Measurements from ENCODE around the gene SLC35E1.

Gene SLC35E1

GRCh38 chr19:16576690-16577530, 4.7 kb upstream of the SLC35E1 start:
- H3K27me3 ChIP-seq (ENCODE audit: low read length), result no peaks in the 10 kb centered on the region
- peaks cover 78% of the 10 kb centered on the region for H3K79me2 ChIP-seq (ENCODE audit: insufficient read depth, low read length)
- no peaks in the 10 kb centered on the region for H3K9me2 ChIP-seq (replicated peaks; ENCODE audit: insufficient read depth, low read length)
- H3K9me3 ChIP-seq (ENCODE audit: insufficient read depth, low read length), result no peaks in the 10 kb centered on the region
- H3K27ac ChIP-seq (ENCODE audit: low read depth, low read length), result no peak overlapping the region
- no peak overlapping the region for H3K4me2 ChIP-seq (ENCODE audit: low read depth, low read length, poor library complexity, severe bottlenecking)
- H3K4me3 ChIP-seq (ENCODE audit: insufficient read depth, low read length, poor library complexity, severe bottlenecking), result no peak overlapping the region
- no peaks in the 10 kb centered on the region for H3K36me3 ChIP-seq (ENCODE audit: low read length)
- H3K9ac ChIP-seq (ENCODE audit: low read length), result no peak overlapping the region
- no peak overlapping the region for H2AFZ ChIP-seq (ENCODE audit: low read depth, low read length, severe bottlenecking)
- TF ChIP-seq EZH2phosphoT487 (conservative IDR thresholded peaks at IDR 0.05; ENCODE audit: low read length) (no peak), CTCF (IDR thresholded peaks at IDR 0.05; ENCODE audit: insufficient read depth, low read length, poor library complexity, severe bottlenecking) (no peak)
- peaks cover 20% of the 10 kb centered on the region for H3F3A ChIP-seq (ENCODE audit: insufficient read depth)
- H4K20me1 ChIP-seq (ENCODE audit: low read depth, low read length), result no peaks in the 10 kb centered on the region

GRCh38 chr19:16575861-16576689, 3.9 kb upstream of the SLC35E1 start:
- no peaks in the 10 kb centered on the region for H3K9me3 ChIP-seq (ENCODE audit: insufficient read depth, low read length)
- H3K9me2 ChIP-seq (replicated peaks; ENCODE audit: insufficient read depth, low read length), result no peaks in the 10 kb centered on the region
- no peak overlapping the region for H3K4me2 ChIP-seq (ENCODE audit: low read depth, low read length, poor library complexity, severe bottlenecking)
- no peaks in the 10 kb centered on the region for H3K36me3 ChIP-seq (ENCODE audit: low read length)
- H3K79me2 ChIP-seq (ENCODE audit: insufficient read depth, low read length), result peaks cover 78% of the 10 kb centered on the region
- H3K27ac ChIP-seq (ENCODE audit: low read depth, low read length), result no peak overlapping the region
- H3K27me3 ChIP-seq (ENCODE audit: low read length), result no peaks in the 10 kb centered on the region
- TF ChIP-seq EZH2phosphoT487 (conservative IDR thresholded peaks at IDR 0.05; ENCODE audit: low read length) (no peak), CTCF (IDR thresholded peaks at IDR 0.05; ENCODE audit: insufficient read depth, low read length, poor library complexity, severe bottlenecking) (no peak)
- no peak overlapping the region for H2AFZ ChIP-seq (ENCODE audit: low read depth, low read length, severe bottlenecking)
- no peak overlapping the region for H3K4me3 ChIP-seq (ENCODE audit: insufficient read depth, low read length, poor library complexity, severe bottlenecking)
- no peaks in the 10 kb centered on the region for H4K20me1 ChIP-seq (ENCODE audit: low read depth, low read length)
- peaks cover 20% of the 10 kb centered on the region for H3F3A ChIP-seq (ENCODE audit: insufficient read depth)
- H3K9ac ChIP-seq (ENCODE audit: low read length), result no peak overlapping the region

- H2AFZ ChIP-seq (ENCODE audit: low read depth, low read length, severe bottlenecking), result no peak overlapping the region
Observed at GRCh38 chr19:16575282-16575681, 3.1 kb upstream of the SLC35E1 start.

More at GRCh38 chr19:16575282-16575681, 3.1 kb upstream of the SLC35E1 start:
- no peaks in the 10 kb centered on the region for H3K36me3 ChIP-seq (ENCODE audit: low read length)
- H4K20me1 ChIP-seq (ENCODE audit: low read depth, low read length), result no peaks in the 10 kb centered on the region
- H3K27ac ChIP-seq (ENCODE audit: low read depth, low read length), result peak overlapping the region; percentile 29; the same call in 1 of the 2 replicates
- H3F3A ChIP-seq (ENCODE audit: insufficient read depth), result peaks cover 20% of the 10 kb centered on the region
- no peak for TF ChIP-seq CTCF (IDR thresholded peaks at IDR 0.05; ENCODE audit: insufficient read depth, low read length, poor library complexity, severe bottlenecking)
- no peak for TF ChIP-seq EZH2phosphoT487 (conservative IDR thresholded peaks at IDR 0.05; ENCODE audit: low read length)
- H3K27me3 ChIP-seq (ENCODE audit: low read length), result no peaks in the 10 kb centered on the region
- H3K9me3 ChIP-seq (ENCODE audit: insufficient read depth, low read length), result no peaks in the 10 kb centered on the region
- no peak overlapping the region for H3K9ac ChIP-seq (ENCODE audit: low read length)
- H3K79me2 ChIP-seq (ENCODE audit: insufficient read depth, low read length), result peaks cover 79% of the 10 kb centered on the region
- no peak overlapping the region for H3K4me2 ChIP-seq (ENCODE audit: low read depth, low read length, poor library complexity, severe bottlenecking)
- H3K4me3 ChIP-seq (ENCODE audit: insufficient read depth, low read length, poor library complexity, severe bottlenecking), result no peak overlapping the region
- H3K9me2 ChIP-seq (replicated peaks; ENCODE audit: insufficient read depth, low read length), result no peaks in the 10 kb centered on the region

Measured in SU-DHL-6 (cell line).